Tibial nerve (tissue), 4 donors: Measurements from ENCODE around the gene HS6ST1. TPM values are rescaled to one million over a fixed set of nuclear protein-coding genes. Genes with fewer than 3 reads are reported as not detected.
A peak's percentile ranks its signal among the peaks of the same experiment; 100 is the strongest.

Source experiments
- DNase-seq, 2 donors: peaks; one replicate each; pipeline ENCODE4 v3.0.0-alpha.2; 2019; ENCODE audit warnings: low spot score in 2 of 2
- H3K27ac ChIP-seq, 4 donors: fragments of 200-600 bp; sonication (generic) in 3 of 4; one replicate each; pipeline ENCODE4 v1.5.1; 2017 to 2019; ENCODE audit warnings: mild to moderate bottlenecking in 1 of 4
- H3K27me3 ChIP-seq, 2 donors: fragments of 200-600 bp; sonication (generic) in 1 of 2; one replicate each; pipeline versions ENCODE4 v1.5.1 to v1.6.0; 2017 to 2019
- H3K36me3 ChIP-seq, 3 donors: fragments of 200-600 bp; sonication (generic); one replicate each; pipeline ENCODE4 v1.5.1; 2018 to 2019
- H3K4me1 ChIP-seq, 4 donors: fragments of 200-600 bp; sonication (generic) in 3 of 4; one replicate each; pipeline ENCODE4 v1.5.1; 2017 to 2019
- H3K4me3 ChIP-seq, 4 donors: fragments of 200-600 bp; sonication (generic) in 3 of 4; one replicate each; pipeline ENCODE4 v1.5.1; 2017 to 2019; ENCODE audit warnings: mild to moderate bottlenecking in 1 of 4, moderate library complexity in 1 of 4
- H3K9me3 ChIP-seq, 4 donors: fragments of 200-600 bp; sonication (generic) in 3 of 4; one replicate each; pipeline ENCODE4 v1.5.1; 2017 to 2019
- CTCF ChIP-seq, 5 experiments: fragments of 200-600 bp in 3 of 5; fragments of 450-650 bp in 2 of 5; sonication (generic) in 3 of 5; IDR thresholded peaks; one replicate each; pipeline ENCODE4 v1.5.1; 2016 to 2019; ENCODE audit warnings: antibody characterized with exemption in 5 of 5, mild to moderate bottlenecking in 3 of 5, moderate library complexity in 2 of 5
- EP300 ChIP-seq, 2 donors: sonication (generic); formaldehyde crosslinking; IDR thresholded peaks; one replicate each; pipeline ENCODE4 v1.6.1; 2017; ENCODE audit warnings: antibody characterized with exemption in 2 of 2, mild to moderate bottlenecking in 1 of 2
- POLR2A ChIP-seq, 2 donors: fragments of 450-650 bp; IDR thresholded peaks; one replicate each; pipeline ENCODE4 v1.6.1; 2017; ENCODE audit warnings: antibody characterized with exemption in 2 of 2, mild to moderate bottlenecking in 2 of 2, moderate library complexity in 2 of 2
- WGBS, 2 donors: methylation state at CpG; one replicate each; pipeline ENCODE4 v1.1.5; 2018; 5-methylcytosine and 5-hydroxymethylcytosine counted together
- total RNA-seq, 4 donors: library from RNA; depleted of rRNA; stranded (reverse); fragments of >200 nt; gene quantifications; one replicate each; pipeline ENCODE4 v1.1.0, GENCODE V29; 2016

The HS6ST1 gene
- total RNA-seq, 4 donors from 2014 or later = 21.6 to 51.6 (median 39.3) TPM

GRCh38 chr2:128314348-128315121 lies 4.1 kb downstream of the HS6ST1 start:
- no peak overlapping the region for H3K27ac ChIP-seq
- H3K9me3 ChIP-seq = no peaks in the 10 kb centered on the region
- no peaks in the 10 kb centered on the region for H3K27me3 ChIP-seq
- no peak for DNase-seq
- peak overlapping the region in 1 of 4 donors; percentile 78 for H3K4me3 ChIP-seq
- peaks cover 0 to 22% (median 0%) of the 10 kb centered on the region in 3 donors for H3K36me3 ChIP-seq
- 86 to 88% methylated on average over 14 to 20 of the region's 20 CpGs for WGBS, 2 donors
- peaks cover 0 to 88% (median 45%) of the 10 kb centered on the region in 4 donors for H3K4me1 ChIP-seq
- TF ChIP-seq CTCF (IDR thresholded peaks at IDR 0.05) = no peak
- no peak for TF ChIP-seq EP300 (IDR thresholded peaks at IDR 0.05)
- TF ChIP-seq POLR2A (IDR thresholded peaks at IDR 0.05) = no peak

- no peak overlapping the region for H3K27ac ChIP-seq
- no peaks in the 10 kb centered on the region for H3K27me3 ChIP-seq
- H3K36me3 ChIP-seq = peaks cover 0 to 22% (median 0%) of the 10 kb centered on the region in 3 donors
- TF ChIP-seq EP300 (IDR thresholded peaks at IDR 0.05) = no peak
- no peak for TF ChIP-seq POLR2A (IDR thresholded peaks at IDR 0.05)
- WGBS, 2 donors = 90 to 96% methylated on average over 4 of the region's 4 CpGs
- H3K4me1 ChIP-seq = peaks cover 0 to 88% (median 43%) of the 10 kb centered on the region in 4 donors
- no peaks in the 10 kb centered on the region for H3K9me3 ChIP-seq
- no peak for DNase-seq
- H3K4me3 ChIP-seq = no peak overlapping the region
Observed at GRCh38 chr2:128313931-128314347, 4.7 kb downstream of the HS6ST1 start.

- Histone ChIP-seq H3K9me3 (no peaks in the 10 kb centered on the region), H3K27me3 (no peaks in the 10 kb centered on the region), H3K4me3 (no peak overlapping the region), H3K4me1 (peaks cover 0 to 94% (median 47%) of the 10 kb centered on the region in 4 donors), H3K27ac (no peak overlapping the region), H3K36me3 (peaks cover 0 to 22% (median 0%) of the 10 kb centered on the region in 3 donors)
- WGBS, 2 donors = 54 to 60% methylated on average over 8 of the region's 8 CpGs
- TF ChIP-seq POLR2A (IDR thresholded peaks at IDR 0.05) (no peak), CTCF (IDR thresholded peaks at IDR 0.05) (peak in 1 of 5 experiments; percentile 10)
- DNase-seq = no peak
Observed at GRCh38 chr2:128313091-128313836, 5.4 kb downstream of the HS6ST1 start.

- TF ChIP-seq POLR2A (IDR thresholded peaks at IDR 0.05) (no peak), EP300 (IDR thresholded peaks at IDR 0.05) (no peak), CTCF (IDR thresholded peaks at IDR 0.05) (no peak)
- H3K36me3 ChIP-seq = peaks cover 0 to 22% (median 0%) of the 10 kb centered on the region in 3 donors
- peaks cover 0 to 99% (median 50%) of the 10 kb centered on the region in 4 donors for H3K4me1 ChIP-seq
- no peak overlapping the region for H3K27ac ChIP-seq
- no peak overlapping the region for H3K4me3 ChIP-seq
- H3K9me3 ChIP-seq = no peaks in the 10 kb centered on the region
- DNase-seq = no peak
- H3K27me3 ChIP-seq = no peaks in the 10 kb centered on the region
- 98 to 100% methylated on average over 6 of the region's 6 CpGs for WGBS, 2 donors
Observed at GRCh38 chr2:128312411-128312810, 6.3 kb downstream of the HS6ST1 start.

- Histone ChIP-seq H3K4me1 (peaks cover 0 to 99% (median 51%) of the 10 kb centered on the region in 4 donors), H3K36me3 (peaks cover 0 to 22% (median 0%) of the 10 kb centered on the region in 3 donors), H3K27me3 (no peaks in the 10 kb centered on the region), H3K4me3 (no peak overlapping the region), H3K27ac (no peak overlapping the region), H3K9me3 (no peaks in the 10 kb centered on the region)
- no peak for TF ChIP-seq EP300 (IDR thresholded peaks at IDR 0.05)
- TF ChIP-seq CTCF (IDR thresholded peaks at IDR 0.05) = no peak
- no peak for TF ChIP-seq POLR2A (IDR thresholded peaks at IDR 0.05)
- DNase-seq = no peak
- 97 to 100% methylated on average over 2 to 10 of the region's 11 CpGs for WGBS, 2 donors
Observed at GRCh38 chr2:128311755-128312341, 6.8 kb downstream of the HS6ST1 start.
